Muscle of back (tissue), 11 donors: ENCODE measurements around the gene MXRA8. TPM values are rescaled to one million over a fixed set of nuclear protein-coding genes. Genes with fewer than 3 reads are reported as not detected.
"Not testable (repeated sequence)": the region's sequence is repeated elsewhere in the genome, so short reads cannot be mapped to it uniquely, and the experiment has no call there.

ENCODE experiments used
- DNase-seq, 3 donors: peaks; one replicate each; pipeline versions ENCODE4 v3.0.0 to v3.0.0-alpha.2; 2013
- polyA plus RNA-seq, 10 donors: library from polyadenylated mRNA; unstranded; fragments of 120-200 nt; gene quantifications; one replicate each; pipeline ENCODE4 v1.2.1, GENCODE V29; 2013; ENCODE audit not compliant: insufficient read length in 10 of 10

MXRA8 gene
- polyA plus RNA-seq, 10 donors, result 52.6 to 111 (median 69.8) TPM

DNA sequence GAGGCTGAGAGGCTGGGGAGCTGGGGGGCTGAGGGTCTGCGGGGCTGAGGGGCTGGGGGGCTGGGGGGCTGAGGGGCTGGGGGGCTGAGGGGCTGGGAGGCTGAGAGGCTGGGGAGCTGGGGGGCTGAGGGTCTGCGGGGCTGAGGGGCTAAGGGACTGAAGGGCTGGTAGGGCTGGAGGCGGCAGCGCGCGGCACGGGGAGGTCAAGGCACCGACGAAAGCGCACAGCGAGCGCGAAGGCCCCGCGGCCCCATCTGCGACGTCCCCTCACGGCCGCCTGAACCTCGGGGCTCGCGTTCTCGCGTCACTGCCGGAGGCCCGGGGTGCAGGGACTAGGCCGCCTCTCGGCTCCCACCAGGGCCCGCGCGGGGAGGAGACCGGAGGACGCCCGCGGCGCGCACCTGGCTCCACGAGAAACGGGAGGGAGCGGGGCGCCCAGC lies 34.3 kb downstream of the MXRA8 start:
- no peak for DNase-seq

DNA sequence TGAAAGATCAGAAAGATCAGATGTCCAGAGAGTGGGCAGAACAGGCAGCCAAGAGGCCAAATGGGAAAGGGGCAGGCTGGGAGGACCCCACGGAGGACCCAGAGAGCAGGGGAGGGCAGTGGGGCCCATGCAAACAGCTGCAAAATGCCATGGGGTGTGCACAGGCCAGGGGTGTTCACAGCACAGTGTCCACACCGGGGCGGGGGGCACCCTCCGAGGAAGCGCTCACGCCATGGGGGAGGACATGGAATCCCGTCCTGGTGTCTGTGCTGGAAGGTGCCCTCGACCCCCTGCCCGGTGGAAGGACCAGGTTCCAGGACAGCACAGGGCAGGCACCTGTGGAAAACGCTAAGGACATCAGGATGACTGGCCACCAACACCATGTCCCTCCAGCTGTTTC lies 35.4 kb downstream of the MXRA8 start:
- no peak for DNase-seq

GRCh38 chr1:1322418-1322817 lies 35.9 kb downstream of the MXRA8 start:
- DNase-seq, result no peak

GRCh38 chr1:1321477-1321876 lies 36.9 kb downstream of the MXRA8 start:
- no peak for DNase-seq

GRCh38 chr1:1320666-1321448 lies 37.5 kb downstream of the MXRA8 start:
- no peak for DNase-seq

DNA sequence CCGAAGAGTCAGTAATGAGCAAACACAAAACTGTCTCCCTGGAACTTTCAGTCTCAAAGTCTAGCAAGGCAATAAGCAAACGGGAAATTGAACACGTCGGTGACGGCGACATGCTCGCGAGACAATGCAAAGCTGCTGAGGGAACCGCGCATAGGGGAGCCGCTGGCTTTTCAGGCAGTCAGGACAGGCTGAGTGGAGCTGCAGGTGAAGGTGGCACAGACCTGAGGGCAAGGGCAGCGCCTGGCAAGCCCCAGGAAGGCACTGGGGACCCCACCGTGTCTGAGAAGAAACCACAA lies 38.8 kb downstream of the MXRA8 start:
- no peak for DNase-seq

GRCh38 chr1:1318777-1319645 lies 39.3 kb downstream of the MXRA8 start:
- no peak for DNase-seq

DNA sequence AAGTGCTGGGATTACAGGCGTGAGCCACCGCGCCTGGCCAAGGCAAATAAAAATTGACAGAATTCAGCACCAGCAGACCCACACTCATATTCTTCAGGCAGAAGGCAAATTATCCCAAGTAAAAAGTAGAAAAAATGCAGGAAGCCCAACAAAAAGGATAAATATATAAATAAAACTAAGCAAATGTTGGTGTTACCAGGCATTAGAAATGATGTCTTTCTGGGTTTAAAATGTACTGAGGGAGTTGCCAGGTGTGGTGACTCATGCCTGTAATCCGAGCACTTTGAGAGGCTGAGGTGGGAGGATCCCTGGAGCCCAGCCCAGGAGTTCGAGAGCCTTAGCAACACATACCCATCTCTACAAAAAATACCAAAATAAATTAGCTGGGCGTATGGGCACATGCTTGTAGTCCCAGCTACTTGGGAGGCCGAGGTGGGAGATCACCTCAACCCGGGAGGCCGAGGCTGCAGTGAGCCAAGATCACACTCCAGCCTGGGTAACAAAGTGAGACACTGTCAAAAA lies 40.2 kb downstream of the MXRA8 start:
- DNase-seq, result peak; percentile 65 to 75 (median 70)

GRCh38 chr1:1317420-1317819 lies 40.9 kb downstream of the MXRA8 start:
- no peak for DNase-seq

DNA sequence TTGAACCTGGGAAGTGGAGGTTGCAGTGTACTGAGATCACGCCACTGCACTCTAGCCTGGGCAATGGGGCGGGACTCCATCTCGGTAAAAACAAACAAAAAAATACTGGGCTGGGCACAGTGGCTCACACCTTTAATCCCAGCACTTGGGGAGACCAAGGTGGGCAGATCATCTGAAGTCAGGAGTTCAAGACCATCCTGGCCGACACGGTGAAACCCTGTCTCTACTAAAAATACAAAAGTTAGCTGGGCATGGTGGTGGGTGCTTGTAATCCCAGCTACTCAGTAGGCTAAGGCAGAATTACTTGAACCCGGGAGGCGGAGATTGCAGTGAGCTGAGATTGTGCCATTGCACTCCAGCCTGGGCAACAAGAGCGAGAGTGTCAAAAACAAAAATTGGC lies 42.2 kb downstream of the MXRA8 start:
- DNase-seq, result not testable (repeated sequence)

GRCh38 chr1:1315435-1315954 lies 42.9 kb downstream of the MXRA8 start:
- no peak for DNase-seq

GRCh38 chr1:1314678-1315335 lies 43.5 kb downstream of the MXRA8 start:
- DNase-seq, result no peak

DNA sequence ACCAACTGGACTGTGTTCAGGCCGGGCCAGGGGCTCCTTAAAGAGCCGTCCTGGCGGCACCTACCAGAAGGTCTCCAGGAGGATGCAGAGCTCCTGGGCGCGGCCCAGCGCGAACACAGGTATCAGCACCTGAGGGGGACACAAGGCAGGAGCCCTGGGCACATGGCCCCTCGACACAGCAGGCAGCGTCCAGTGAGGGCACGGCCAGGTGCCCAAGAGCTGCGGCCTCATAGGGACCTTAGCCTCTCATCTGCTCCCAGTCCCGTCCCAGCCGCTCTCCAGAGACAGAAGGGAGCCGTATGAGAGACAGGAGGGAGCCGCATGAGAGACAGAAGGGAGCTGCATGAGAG lies 44.1 kb downstream of the MXRA8 start:
- no peak for DNase-seq

DNA sequence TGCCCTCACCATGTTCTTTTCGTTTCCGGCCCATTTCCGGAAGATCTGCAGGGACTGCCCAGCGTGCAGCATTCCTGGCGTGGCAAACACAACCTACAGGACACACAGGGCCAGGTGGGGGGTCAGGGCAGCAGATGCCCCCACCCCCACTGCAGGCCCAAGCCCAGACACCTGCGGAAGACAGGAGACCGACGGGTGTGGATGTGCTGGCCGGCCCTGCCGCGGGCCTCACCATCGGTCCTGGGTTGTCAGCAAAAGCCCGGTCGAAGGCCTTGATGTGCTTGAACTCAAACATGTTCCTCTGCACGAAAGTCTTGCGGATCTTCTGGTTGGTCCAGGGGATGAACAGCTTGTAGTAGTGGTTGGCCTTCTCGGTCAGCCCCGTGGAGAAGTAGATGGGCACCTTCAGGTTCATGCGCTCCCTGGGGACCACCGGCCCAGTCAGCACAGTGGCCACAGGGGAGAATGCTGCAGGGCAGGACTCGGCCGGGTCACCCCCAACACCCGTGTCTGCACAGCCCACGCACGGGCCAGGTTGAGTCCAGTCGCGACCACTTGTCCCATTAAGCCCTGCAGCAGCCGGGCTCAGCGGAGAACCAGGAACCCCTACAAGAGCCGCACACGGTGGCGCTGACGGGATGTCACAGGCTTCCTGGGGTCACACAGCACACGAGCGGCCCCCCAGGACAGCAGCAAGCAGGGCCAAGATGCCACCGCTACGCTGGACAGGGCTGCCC lies 44.7 kb downstream of the MXRA8 start:
- DNase-seq, result no peak

GRCh38 chr1:1312450-1313314 lies 45.7 kb downstream of the MXRA8 start:
- DNase-seq, result no peak

GRCh38 chr1:1311107-1312104 lies 46.9 kb downstream of the MXRA8 start:
- DNase-seq, result no peak

- no peak for DNase-seq
Observed at GRCh38 chr1:1310476-1311053, 47.8 kb downstream of the MXRA8 start.

- no peak for DNase-seq
Observed at GRCh38 chr1:1310109-1310385, 48.3 kb downstream of the MXRA8 start.
